GM18505 (cell line): ENCODE measurements around the gene HOXA6.
A peak's percentile ranks its signal among the peaks of the same experiment; 100 is the strongest.

Source experiments
- ATAC-seq: cut with Tn5 transposase; IDR thresholded peaks from one replicate; pipeline ENCODE4 v1.9.1; 2021; ENCODE audit not compliant: unreplicated experiment
- POLR2A ChIP-seq: IDR thresholded peaks from 4 replicates; pipeline ENCODE4 v1.6.1; 2011; ENCODE audit warnings: borderline replicate concordance; ENCODE audit not compliant: insufficient read depth, insufficient read length; ENCODE audit errors: extremely low read depth

The HOXA6 gene

GRCh38 chr7:27165089-27165995, 17.8 kb upstream of the HOXA6 start, which contains the start of gene HOXA9:
Gene HOXA9, minus strand, starts transcription at chr7:27165537. Its CDS starts 80 bp downstream, at chr7:27165457.
- no peak for ATAC-seq
- TF ChIP-seq POLR2A, result no peak

- no peak for ATAC-seq
- no peak for TF ChIP-seq POLR2A
These were observed 17.0 kb upstream of the HOXA6 start for GRCh38 chr7:27164367-27165088.

GRCh38 chr7:27164045-27164366, 16.4 kb upstream of the HOXA6 start:
- ATAC-seq, result no peak
- TF ChIP-seq POLR2A, result no peak

GRCh38 chr7:27163288-27164044, 15.9 kb upstream of the HOXA6 start:
- ATAC-seq, result no peak
- TF ChIP-seq POLR2A, result no peak

- no peak for TF ChIP-seq POLR2A
- no peak for ATAC-seq
These were observed 15.2 kb upstream of the HOXA6 start for GRCh38 chr7:27162561-27163287.

GRCh38 chr7:27161721-27162560, 14.4 kb upstream of the HOXA6 start:
- no peak for ATAC-seq
- no peak for TF ChIP-seq POLR2A

- no peak for ATAC-seq
- no peak for TF ChIP-seq POLR2A
These were observed 13.7 kb upstream of the HOXA6 start for GRCh38 chr7:27161214-27161720.

- TF ChIP-seq POLR2A, result no peak
- peak; percentile 44 for ATAC-seq
These were observed 13.1 kb upstream of the HOXA6 start for GRCh38 chr7:27160546-27161213.

GRCh38 chr7:27160145-27160545, 12.6 kb upstream of the HOXA6 start:
- no peak for TF ChIP-seq POLR2A
- no peak for ATAC-seq

- TF ChIP-seq POLR2A, result no peak
- ATAC-seq, result no peak
These were observed 11.9 kb upstream of the HOXA6 start for GRCh38 chr7:27159266-27160144.

- ATAC-seq, result no peak
These were observed 11.1 kb upstream of the HOXA6 start for GRCh38 chr7:27158436-27159265.

More at GRCh38 chr7:27158436-27159265, 11.1 kb upstream of the HOXA6 start:
- no peak for TF ChIP-seq POLR2A
